HepG2 (cell line): ENCODE measurements around the gene IYD.

ENCODE experiments used
- CTCF ChIP-seq: sonication (generic); formaldehyde crosslinking; IDR thresholded peaks from 2 replicates; pipeline ENCODE4 v1.5.0; 2020; ENCODE audit warnings: mild to moderate bottlenecking, missing genetic modification reagents, moderate library complexity
- NR3C1 ChIP-seq: sonication (generic); formaldehyde crosslinking; IDR thresholded peaks from 2 replicates; pipeline ENCODE4 v1.4.0; 2020; ENCODE audit warnings: missing genetic modification reagents

- TF ChIP-seq CTCF (no peak), NR3C1 (CRISPR knock-in tag) (no peak)
Observed at GRCh38 chr6:150377211-150377781, 8.5 kb downstream of the IYD start.
